ENCODE results near the gene TMPRSS2. TPM values are rescaled to one million over a fixed set of nuclear protein-coding genes. Genes with fewer than 3 reads are reported as not detected.

Gene TMPRSS2
- total and polyA plus RNA-seq, 11 donors: 0.04 TPM; not detected in 10

GRCh38 chr21:41506005-41506594, 1.9 kb downstream of the TMPRSS2 start:
- Histone ChIP-seq H3K27me3 (peaks cover 23 to 82% (median 46%) of the 10 kb centered on the region in 9 donors), H3K27ac (no peak overlapping the region), H3K36me3 (no peaks in the 10 kb centered on the region), H3K9me3 (no peaks in the 10 kb centered on the region), H3K4me1 (peaks cover 0 to 19% (median 4%) of the 10 kb centered on the region in 12 donors), H3K4me3 (no peak overlapping the region)
- ATAC-seq (no peak), DNase-seq (no peak)
- 54 to 61% (median 58%) methylated on average over 6 to 7 of the region's 7 CpGs for WGBS, 4 donors
- TF ChIP-seq, protein P1, sequence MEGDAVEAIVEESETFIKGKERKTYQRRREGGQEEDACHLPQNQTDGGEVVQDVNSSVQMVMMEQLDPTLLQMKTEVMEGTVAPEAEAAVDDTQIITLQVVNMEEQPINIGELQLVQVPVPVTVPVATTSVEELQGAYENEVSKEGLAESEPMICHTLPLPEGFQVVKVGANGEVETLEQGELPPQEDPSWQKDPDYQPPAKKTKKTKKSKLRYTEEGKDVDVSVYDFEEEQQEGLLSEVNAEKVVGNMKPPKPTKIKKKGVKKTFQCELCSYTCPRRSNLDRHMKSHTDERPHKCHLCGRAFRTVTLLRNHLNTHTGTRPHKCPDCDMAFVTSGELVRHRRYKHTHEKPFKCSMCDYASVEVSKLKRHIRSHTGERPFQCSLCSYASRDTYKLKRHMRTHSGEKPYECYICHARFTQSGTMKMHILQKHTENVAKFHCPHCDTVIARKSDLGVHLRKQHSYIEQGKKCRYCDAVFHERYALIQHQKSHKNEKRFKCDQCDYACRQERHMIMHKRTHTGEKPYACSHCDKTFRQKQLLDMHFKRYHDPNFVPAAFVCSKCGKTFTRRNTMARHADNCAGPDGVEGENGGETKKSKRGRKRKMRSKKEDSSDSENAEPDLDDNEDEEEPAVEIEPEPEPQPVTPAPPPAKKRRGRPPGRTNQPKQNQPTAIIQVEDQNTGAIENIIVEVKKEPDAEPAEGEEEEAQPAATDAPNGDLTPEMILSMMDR (IDR thresholded peaks at IDR 0.05): no peak
- no peak for TF ChIP-seq POLR2A (IDR thresholded peaks at IDR 0.05)
- intact Hi-C loops (cut with DNase I): no loop called here

DNA sequence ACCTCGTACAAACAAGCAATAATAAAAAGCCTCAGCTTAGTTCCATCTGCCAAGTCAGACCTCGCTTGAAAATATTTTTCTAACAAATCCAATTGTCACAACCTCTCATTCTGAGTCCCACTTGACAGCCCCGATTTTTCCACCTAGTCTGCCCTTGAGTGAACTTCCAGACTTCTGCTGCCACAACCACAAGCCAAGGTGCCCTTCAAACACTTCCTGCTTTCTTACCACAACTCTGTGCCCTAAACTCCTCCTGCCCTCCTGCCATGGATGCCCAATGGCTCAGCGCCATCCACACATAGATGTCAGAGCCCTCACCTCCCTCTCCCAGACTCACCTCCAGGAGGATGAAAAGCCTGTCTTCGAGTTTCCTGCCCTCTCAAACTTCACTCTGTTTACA, 3.9 kb downstream of the TMPRSS2 start:
- TF ChIP-seq, protein P1 (IDR thresholded peaks at IDR 0.05): no peak
- TF ChIP-seq POLR2A (IDR thresholded peaks at IDR 0.05): no peak

DNA sequence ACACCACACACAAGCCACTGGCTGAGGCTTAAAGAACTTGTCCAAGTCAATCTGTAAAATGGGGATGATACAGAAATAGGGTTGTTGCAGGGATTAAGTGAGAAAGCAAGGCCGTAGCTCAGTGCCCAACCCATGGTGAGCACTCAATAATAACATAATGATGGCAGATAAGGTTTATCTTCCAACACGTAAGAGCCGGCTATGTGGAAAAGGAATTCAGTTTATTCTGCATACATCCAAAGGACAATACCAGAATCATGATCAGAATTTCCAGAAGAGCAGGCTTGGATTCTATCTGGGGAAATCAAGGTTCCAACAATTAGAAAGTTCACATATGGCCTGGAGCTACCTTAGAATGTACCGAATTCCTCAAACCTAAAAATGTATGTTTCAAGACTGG, 4.6 kb downstream of the TMPRSS2 start:
- no peak for DNase-seq
- Histone ChIP-seq H3K27ac (no peak overlapping the region), H3K27me3 (peaks cover 14 to 71% (median 43%) of the 10 kb centered on the region in 9 donors), H3K4me1 (peaks cover 0 to 18% (median 2%) of the 10 kb centered on the region in 12 donors), H3K9me3 (no peaks in the 10 kb centered on the region), H3K4me3 (no peak overlapping the region), H3K36me3 (no peaks in the 10 kb centered on the region)
- TF ChIP-seq POLR2A (IDR thresholded peaks at IDR 0.05): no peak
- TF ChIP-seq, protein P1 (IDR thresholded peaks at IDR 0.05): no peak
- intact Hi-C loops (cut with DNase I): no loop called here
- WGBS, 4 donors: 72 to 83% (median 75%) methylated on average over 4 of the region's 4 CpGs
- ATAC-seq: no peak

More for the DNA sequence above, 3.9 kb downstream of the TMPRSS2 start:
- Histone ChIP-seq H3K27ac (no peak overlapping the region), H3K4me1 (peaks cover 0 to 19% (median 4%) of the 10 kb centered on the region in 12 donors), H3K9me3 (no peaks in the 10 kb centered on the region), H3K4me3 (no peak overlapping the region), H3K27me3 (peaks cover 21 to 78% (median 46%) of the 10 kb centered on the region in 9 donors), H3K36me3 (no peaks in the 10 kb centered on the region)
- no peak for ATAC-seq
- WGBS, 4 donors: 66 to 73% (median 67%) methylated on average over 5 of the region's 5 CpGs
- intact Hi-C loops (cut with DNase I): no loop called here
- DNase-seq: no peak

DNA sequence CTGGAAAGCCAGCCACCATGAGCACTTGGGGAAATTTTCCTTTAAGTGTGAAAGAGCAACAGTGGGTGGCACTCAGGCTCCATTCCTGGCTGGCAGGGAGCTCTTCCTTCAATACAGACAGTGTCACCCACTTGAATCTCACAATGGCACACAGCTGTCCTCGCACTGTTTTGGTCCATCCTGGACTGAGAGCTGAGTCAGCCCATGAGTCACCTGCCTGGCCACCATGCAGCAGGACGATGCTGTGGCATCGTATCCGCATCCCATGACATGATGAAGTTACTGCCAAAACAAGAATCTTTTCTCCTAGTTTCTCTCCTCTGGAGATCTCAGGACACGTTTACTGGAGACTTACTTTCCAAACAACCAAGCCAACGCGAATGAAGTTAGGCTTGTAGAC, 6.0 kb downstream of the TMPRSS2 start:
- Histone ChIP-seq H3K4me1 (peaks cover 0 to 4% (median 0%) of the 10 kb centered on the region in 12 donors), H3K27me3 (peaks cover 2 to 57% (median 29%) of the 10 kb centered on the region in 9 donors), H3K4me3 (no peak overlapping the region), H3K36me3 (no peaks in the 10 kb centered on the region), H3K27ac (no peak overlapping the region), H3K9me3 (no peaks in the 10 kb centered on the region)
- TF ChIP-seq, protein P1 (IDR thresholded peaks at IDR 0.05): no peak
- TF ChIP-seq POLR2A (IDR thresholded peaks at IDR 0.05): no peak
- DNase-seq (no peak), ATAC-seq (no peak)
- 85 to 91% (median 86%) methylated on average over 6 to 7 of the region's 7 CpGs for WGBS, 4 donors
- intact Hi-C loops (cut with DNase I): no loop called here

Data from heart left ventricle (tissue), 16 donors.